SK-N-SH treated with all-trans-retinoic acid at 6 μM for 48 hours (cell line): ENCODE data around the gene APOL2.

Experiments used
- BACH2 ChIP-seq: fragments of 250-450 bp; sonication (Bioruptor Pico); IDR thresholded peaks from 2 replicates; pipeline ENCODE4 v1.9.0; 2021; ENCODE audit warnings: mild to moderate bottlenecking, borderline replicate concordance
- CSDC2 ChIP-seq: fragments of 250-450 bp; sonication (Bioruptor Pico); IDR thresholded peaks from 2 replicates; pipeline ENCODE4 v1.5.0; 2020; ENCODE audit warnings: mild to moderate bottlenecking, moderate library complexity
- ESRRG ChIP-seq: fragments of 250-450 bp; sonication (Bioruptor Pico); IDR thresholded peaks from 2 replicates; pipeline ENCODE4 v1.6.1; 2021; ENCODE audit warnings: mild to moderate bottlenecking
- OSR1 ChIP-seq: fragments of 250-450 bp; sonication (Bioruptor Pico); IDR thresholded peaks from 2 replicates; pipeline ENCODE4 v1.8.0; 2022; ENCODE audit warnings: moderate library complexity, mild to moderate bottlenecking, inconsistent platforms
- POU6F1 ChIP-seq: fragments of 250-450 bp; sonication (Bioruptor Pico); IDR thresholded peaks from 2 replicates; pipeline ENCODE4 v1.8.0; 2021; ENCODE audit warnings: low read depth, mild to moderate bottlenecking, moderate library complexity, borderline replicate concordance
- ZFP3 ChIP-seq: fragments of 250-450 bp; sonication (Bioruptor Pico); IDR thresholded peaks from 2 replicates; pipeline ENCODE4 v1.5.0; 2020; ENCODE audit warnings: mild to moderate bottlenecking, moderate library complexity
- ZNF70 ChIP-seq: fragments of 450-650 bp; formaldehyde crosslinking; IDR thresholded peaks from 2 replicates; pipeline ENCODE4 v1.5.0; 2020; ENCODE audit warnings: mild to moderate bottlenecking, moderate library complexity
- TF ChIP-seq, protein P1 (sequence below): fragments of 250-450 bp; sonication (Bioruptor Pico); IDR thresholded peaks from 2 replicates; pipeline ENCODE4 v1.8.0; 2020; ENCODE audit warnings: mild to moderate bottlenecking, moderate library complexity, borderline replicate concordance
- TF ChIP-seq, protein P2 (sequence below): fragments of 250-450 bp; sonication (Bioruptor Pico); IDR thresholded peaks from 2 replicates; pipeline ENCODE4 v1.5.0; 2020; ENCODE audit warnings: mild to moderate bottlenecking, moderate library complexity

- TF ChIP-seq OSR1 (CRISPR knock-in tag): no peak
- TF ChIP-seq ZNF70 (CRISPR knock-in tag): no peak
- no peak for TF ChIP-seq CSDC2
- TF ChIP-seq, protein P1, sequence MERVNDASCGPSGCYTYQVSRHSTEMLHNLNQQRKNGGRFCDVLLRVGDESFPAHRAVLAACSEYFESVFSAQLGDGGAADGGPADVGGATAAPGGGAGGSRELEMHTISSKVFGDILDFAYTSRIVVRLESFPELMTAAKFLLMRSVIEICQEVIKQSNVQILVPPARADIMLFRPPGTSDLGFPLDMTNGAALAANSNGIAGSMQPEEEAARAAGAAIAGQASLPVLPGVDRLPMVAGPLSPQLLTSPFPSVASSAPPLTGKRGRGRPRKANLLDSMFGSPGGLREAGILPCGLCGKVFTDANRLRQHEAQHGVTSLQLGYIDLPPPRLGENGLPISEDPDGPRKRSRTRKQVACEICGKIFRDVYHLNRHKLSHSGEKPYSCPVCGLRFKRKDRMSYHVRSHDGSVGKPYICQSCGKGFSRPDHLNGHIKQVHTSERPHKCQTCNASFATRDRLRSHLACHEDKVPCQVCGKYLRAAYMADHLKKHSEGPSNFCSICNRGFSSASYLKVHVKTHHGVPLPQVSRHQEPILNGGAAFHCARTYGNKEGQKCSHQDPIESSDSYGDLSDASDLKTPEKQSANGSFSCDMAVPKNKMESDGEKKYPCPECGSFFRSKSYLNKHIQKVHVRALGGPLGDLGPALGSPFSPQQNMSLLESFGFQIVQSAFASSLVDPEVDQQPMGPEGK: no peak
- TF ChIP-seq POU6F1 (CRISPR knock-in tag): no peak
- no peak for TF ChIP-seq ESRRG (CRISPR knock-in tag)
- TF ChIP-seq, protein P2, sequence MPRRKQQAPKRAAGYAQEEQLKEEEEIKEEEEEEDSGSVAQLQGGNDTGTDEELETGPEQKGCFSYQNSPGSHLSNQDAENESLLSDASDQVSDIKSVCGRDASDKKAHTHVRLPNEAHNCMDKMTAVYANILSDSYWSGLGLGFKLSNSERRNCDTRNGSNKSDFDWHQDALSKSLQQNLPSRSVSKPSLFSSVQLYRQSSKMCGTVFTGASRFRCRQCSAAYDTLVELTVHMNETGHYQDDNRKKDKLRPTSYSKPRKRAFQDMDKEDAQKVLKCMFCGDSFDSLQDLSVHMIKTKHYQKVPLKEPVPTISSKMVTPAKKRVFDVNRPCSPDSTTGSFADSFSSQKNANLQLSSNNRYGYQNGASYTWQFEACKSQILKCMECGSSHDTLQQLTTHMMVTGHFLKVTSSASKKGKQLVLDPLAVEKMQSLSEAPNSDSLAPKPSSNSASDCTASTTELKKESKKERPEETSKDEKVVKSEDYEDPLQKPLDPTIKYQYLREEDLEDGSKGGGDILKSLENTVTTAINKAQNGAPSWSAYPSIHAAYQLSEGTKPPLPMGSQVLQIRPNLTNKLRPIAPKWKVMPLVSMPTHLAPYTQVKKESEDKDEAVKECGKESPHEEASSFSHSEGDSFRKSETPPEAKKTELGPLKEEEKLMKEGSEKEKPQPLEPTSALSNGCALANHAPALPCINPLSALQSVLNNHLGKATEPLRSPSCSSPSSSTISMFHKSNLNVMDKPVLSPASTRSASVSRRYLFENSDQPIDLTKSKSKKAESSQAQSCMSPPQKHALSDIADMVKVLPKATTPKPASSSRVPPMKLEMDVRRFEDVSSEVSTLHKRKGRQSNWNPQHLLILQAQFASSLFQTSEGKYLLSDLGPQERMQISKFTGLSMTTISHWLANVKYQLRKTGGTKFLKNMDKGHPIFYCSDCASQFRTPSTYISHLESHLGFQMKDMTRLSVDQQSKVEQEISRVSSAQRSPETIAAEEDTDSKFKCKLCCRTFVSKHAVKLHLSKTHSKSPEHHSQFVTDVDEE (CRISPR knock-in tag): no peak
- TF ChIP-seq BACH2 (CRISPR knock-in tag): no peak
- no peak for TF ChIP-seq ZFP3 (CRISPR knock-in tag)
Measured at GRCh38 chr22:36286096-36286957, 47.0 kb upstream of the APOL2 start.
